Stimulated activated naive CD8-positive, alpha-beta T cell treated with anti-CD3 and anti-CD28 coated beads, Interleukin-15, amount 100 ng/mL, for 72 hours (primary cell): Measurements from ENCODE around the gene GPSM3.

Source experiments
- ATAC-seq: fragments of 150-1000 bp; cut with Tn5 transposase; 2 replicates; pipeline ENCODE4 v1.10.0; 2021; ENCODE audit warnings: mild to moderate bottlenecking, moderate library complexity
- DNase-seq, 2 donors: peaks; one replicate each; pipeline ENCODE4 v3.0.0; 2021 to 2022
- H3K27ac Mint-ChIP-seq, 2 donors: one replicate each; pipeline ENCODE4 v1.8.0; 2022; ENCODE audit warnings: mild to moderate bottlenecking in 2 of 2, mixed read lengths in 2 of 2, moderate library complexity in 2 of 2
- H3K27me3 Mint-ChIP-seq: one replicate; pipeline ENCODE4 v1.8.0; 2022; ENCODE audit warnings: mixed read lengths
- H3K4me1 Mint-ChIP-seq: one replicate; pipeline ENCODE4 v1.8.0; 2022; ENCODE audit warnings: mild to moderate bottlenecking, mixed read lengths
- H3K4me3 Mint-ChIP-seq, 2 donors: one replicate each; pipeline ENCODE4 v1.8.0; 2022; ENCODE audit warnings: mild to moderate bottlenecking in 2 of 2, mixed read lengths in 2 of 2, moderate library complexity in 1 of 2
- H3K9me3 Mint-ChIP-seq, 2 donors: one replicate each; pipeline ENCODE4 v1.8.0; 2022; ENCODE audit warnings: mixed read lengths in 2 of 2

Gene GPSM3

GRCh38 chr6:32154514-32155161, 37.8 kb downstream of the GPSM3 start:
- Mint-ChIP-seq H3K9me3 (no peaks in the 10 kb centered on the region), H3K4me3 (peak overlapping the region; percentile 91 to 95), H3K27me3 (peaks cover 8% of the 10 kb centered on the region), H3K4me1 (peaks cover 55% of the 10 kb centered on the region), H3K27ac (peak overlapping the region; percentile 93 to 94)
- ATAC-seq (peak; percentile 84), DNase-seq (peak; percentile 69 to 76)

GRCh38 chr6:32153564-32154513, 38.6 kb downstream of the GPSM3 start, which contains the start of gene PPT2:
TSS of gene PPT2 (plus strand) at chr6:32154141. CDS start at chr6:32154595, 454 bp downstream.
- DNase-seq (peak; percentile 81 to 86), ATAC-seq (peak; percentile 85)
- Mint-ChIP-seq H3K27me3 (peaks cover 11% of the 10 kb centered on the region), H3K9me3 (no peaks in the 10 kb centered on the region), H3K4me1 (peaks cover 60% of the 10 kb centered on the region), H3K4me3 (peak within 1 kb of the TSS; percentile 91 to 95), H3K27ac (peak within 1 kb of the TSS; percentile 93 to 94)

GRCh38 chr6:32152769-32153563, 39.5 kb downstream of the GPSM3 start:
- DNase-seq (no peak), ATAC-seq (no peak)
- Mint-ChIP-seq H3K27ac (peak overlapping the region; percentile 89 to 91), H3K4me1 (peaks cover 69% of the 10 kb centered on the region), H3K27me3 (peaks cover 20% of the 10 kb centered on the region), H3K9me3 (no peaks in the 10 kb centered on the region), H3K4me3 (peak overlapping the region; percentile 91 to 95)

GRCh38 chr6:32151863-32152768, 40.3 kb downstream of the GPSM3 start, which contains the start of gene PRRT1:
TSS of gene PRRT1 (minus strand) at chr6:32151939. CDS start at chr6:32151827, 112 bp downstream.
- no peak for ATAC-seq
- no peak for DNase-seq
- Mint-ChIP-seq H3K27me3 (peaks cover 22% of the 10 kb centered on the region), H3K4me3 (peak within 1 kb of the TSS; percentile 91 to 95), H3K4me1 (peaks cover 74% of the 10 kb centered on the region), H3K9me3 (no peaks in the 10 kb centered on the region), H3K27ac (peak within 1 kb of the TSS; percentile 64 to 78)

GRCh38 chr6:32151181-32151862, 41.1 kb downstream of the GPSM3 start:
- Mint-ChIP-seq H3K4me1 (peaks cover 74% of the 10 kb centered on the region), H3K27ac (peak overlapping the region; percentile 35 to 64), H3K27me3 (peaks cover 22% of the 10 kb centered on the region), H3K4me3 (peak overlapping the region; percentile 77 to 84), H3K9me3 (no peaks in the 10 kb centered on the region)
- no peak for DNase-seq
- no peak for ATAC-seq

- peaks cover 65% of the 10 kb centered on the region for H3K4me1 Mint-ChIP-seq
Observed at GRCh38 chr6:32149932-32150870, 42.2 kb downstream of the GPSM3 start.

DNA sequence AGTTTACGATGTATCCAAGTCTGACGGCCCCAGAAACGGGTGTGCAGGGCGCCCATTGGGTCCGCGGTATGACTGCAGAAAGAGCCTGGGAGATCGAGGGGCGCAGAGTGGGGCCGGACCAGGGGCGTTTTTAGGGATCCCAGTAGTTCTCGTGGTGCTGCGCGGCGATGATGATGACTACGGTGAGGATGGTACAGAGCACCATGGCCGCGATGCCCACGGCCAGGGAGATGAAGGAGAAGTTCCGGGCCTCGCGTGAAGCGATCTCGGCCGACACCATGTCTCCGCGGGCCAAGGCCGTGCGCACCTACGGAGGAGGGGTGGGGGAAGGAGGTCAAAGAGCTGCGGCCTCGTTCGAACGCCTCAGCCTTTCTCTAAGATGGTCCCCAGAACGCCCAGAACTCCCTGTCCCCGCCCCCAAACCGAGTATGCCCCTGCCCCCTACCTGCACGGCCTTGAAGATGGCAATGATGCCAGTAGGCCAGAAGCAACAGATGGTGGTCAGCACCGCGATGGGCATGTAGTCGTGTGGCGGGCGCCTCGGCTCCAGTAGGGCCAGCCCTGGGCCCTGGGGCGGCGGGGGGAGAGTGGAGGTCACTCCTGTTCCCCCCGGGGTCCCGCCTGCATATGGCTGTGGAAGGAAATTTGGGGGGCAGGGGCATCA, 43.2 kb downstream of the GPSM3 start:
- Mint-ChIP-seq H3K9me3 (no peaks in the 10 kb centered on the region), H3K4me3 (peak overlapping the region; percentile 83 to 89), H3K27ac (peak overlapping the region; percentile 53 to 77), H3K27me3 (peaks cover 22% of the 10 kb centered on the region), H3K4me1 (peaks cover 56% of the 10 kb centered on the region)
- DNase-seq, result no peak
- ATAC-seq, result peak; percentile 4

More at GRCh38 chr6:32149932-32150870, 42.2 kb downstream of the GPSM3 start:
- peak overlapping the region; percentile 77 to 84 for H3K4me3 Mint-ChIP-seq
- H3K9me3 Mint-ChIP-seq, result no peaks in the 10 kb centered on the region
- peaks cover 22% of the 10 kb centered on the region for H3K27me3 Mint-ChIP-seq
- peak overlapping the region in 1 of 2 donors; percentile 31 for H3K27ac Mint-ChIP-seq
- DNase-seq (no peak), ATAC-seq (no peak)

- Mint-ChIP-seq H3K9me3 (no peaks in the 10 kb centered on the region), H3K4me3 (peak overlapping the region; percentile 83 to 89), H3K27ac (peak overlapping the region; percentile 53 to 77), H3K27me3 (peaks cover 22% of the 10 kb centered on the region), H3K4me1 (peaks cover 55% of the 10 kb centered on the region)
- ATAC-seq (peak; percentile 79), DNase-seq (peak; percentile 81 to 86)
Observed at GRCh38 chr6:32148289-32149091, 44.0 kb downstream of the GPSM3 start.

GRCh38 chr6:32147401-32148132, 44.9 kb downstream of the GPSM3 start:
- ATAC-seq (no peak), DNase-seq (no peak)
- Mint-ChIP-seq H3K9me3 (no peaks in the 10 kb centered on the region), H3K27ac (no peak overlapping the region), H3K27me3 (peaks cover 22% of the 10 kb centered on the region), H3K4me3 (peak overlapping the region; percentile 83 to 89), H3K4me1 (peaks cover 45% of the 10 kb centered on the region)

GRCh38 chr6:32146687-32147086, 45.8 kb downstream of the GPSM3 start:
- Mint-ChIP-seq H3K27ac (peak overlapping the region in 1 of 2 donors; percentile 28), H3K4me3 (no peak overlapping the region), H3K27me3 (peaks cover 22% of the 10 kb centered on the region), H3K4me1 (peaks cover 37% of the 10 kb centered on the region), H3K9me3 (no peaks in the 10 kb centered on the region)
- ATAC-seq (no peak), DNase-seq (no peak)

DNA sequence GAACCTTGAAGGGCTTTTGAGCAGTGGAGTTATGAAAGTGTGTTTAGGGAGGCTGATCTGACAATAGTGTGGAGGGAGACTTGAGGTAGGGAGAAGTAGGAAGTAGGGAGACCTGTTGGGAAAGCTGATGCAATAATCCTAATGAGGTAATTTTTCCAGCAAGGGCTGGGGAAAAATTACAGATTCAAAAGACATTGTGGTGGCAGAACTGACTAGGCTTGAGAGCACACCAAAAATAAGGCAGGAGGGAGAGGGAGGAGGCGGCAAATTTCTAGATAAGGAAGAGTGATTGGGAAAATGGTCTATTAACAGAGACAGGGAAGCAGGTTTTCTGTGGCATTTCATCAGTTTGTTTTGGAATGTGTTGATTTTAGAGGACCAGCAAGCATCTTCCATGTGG, 46.2 kb downstream of the GPSM3 start:
- peaks cover 33% of the 10 kb centered on the region for H3K4me1 Mint-ChIP-seq
- H3K27me3 Mint-ChIP-seq, result peaks cover 22% of the 10 kb centered on the region
- DNase-seq (no peak), ATAC-seq (no peak)
- no peak overlapping the region for H3K4me3 Mint-ChIP-seq
- H3K27ac Mint-ChIP-seq, result no peak overlapping the region
- H3K9me3 Mint-ChIP-seq, result no peaks in the 10 kb centered on the region
